ENCODE data around the gene CIB4. TPM values are rescaled to one million over a fixed set of nuclear protein-coding genes. Genes with fewer than 3 reads are reported as not detected.

CIB4 gene
- total and polyA plus RNA-seq, 9 of the 15 experiments (the other 6 are each of a cell fraction or from before 2014, with no cell fraction given) = not detected

DNA sequence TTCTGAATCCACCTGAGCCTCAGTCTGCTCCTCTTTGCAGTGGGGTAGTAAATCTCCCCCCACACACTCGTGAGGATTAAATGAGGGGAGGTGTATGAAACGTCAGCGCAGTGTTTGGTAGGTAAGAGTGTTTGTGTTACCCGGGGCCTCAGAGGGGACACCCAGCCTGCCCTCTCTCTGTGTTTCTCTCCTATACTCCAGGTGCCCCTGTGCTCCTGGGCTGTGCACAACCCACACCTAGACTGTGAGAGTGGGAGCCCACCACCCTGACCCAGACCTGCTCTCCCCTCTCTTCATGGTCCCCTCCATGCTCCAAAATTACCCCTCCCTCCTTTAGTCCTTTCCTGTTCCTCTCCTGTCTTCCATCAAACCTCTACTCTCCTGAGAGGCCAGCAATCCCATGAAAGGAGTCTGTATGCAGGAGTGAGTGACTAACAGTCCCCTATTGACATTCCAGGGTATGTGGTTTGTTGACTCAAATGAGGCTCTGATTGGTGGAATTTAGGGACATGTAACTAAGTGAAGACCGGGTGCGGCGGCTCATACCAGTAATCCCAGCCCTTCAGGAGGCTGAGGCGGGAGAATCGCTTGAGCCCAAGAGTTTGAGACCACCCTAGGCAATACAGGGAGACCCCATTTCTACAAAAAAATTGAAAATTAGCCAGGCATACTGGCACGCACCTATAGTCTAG lies 10.4 kb downstream of the CIB4 start (continued):
- TF ChIP-seq ZKSCAN3 (CRISPR knock-in tag; IDR thresholded peaks at IDR 0.05) = no peak
- no peak for TF ChIP-seq SAFB (IDR thresholded peaks at IDR 0.05; ENCODE audit: borderline replicate concordance, low read depth, low read length)
- TF ChIP-seq ZNF785 (CRISPR knock-in tag; IDR thresholded peaks at IDR 0.05) = no peak
- TF ChIP-seq, protein P1, sequence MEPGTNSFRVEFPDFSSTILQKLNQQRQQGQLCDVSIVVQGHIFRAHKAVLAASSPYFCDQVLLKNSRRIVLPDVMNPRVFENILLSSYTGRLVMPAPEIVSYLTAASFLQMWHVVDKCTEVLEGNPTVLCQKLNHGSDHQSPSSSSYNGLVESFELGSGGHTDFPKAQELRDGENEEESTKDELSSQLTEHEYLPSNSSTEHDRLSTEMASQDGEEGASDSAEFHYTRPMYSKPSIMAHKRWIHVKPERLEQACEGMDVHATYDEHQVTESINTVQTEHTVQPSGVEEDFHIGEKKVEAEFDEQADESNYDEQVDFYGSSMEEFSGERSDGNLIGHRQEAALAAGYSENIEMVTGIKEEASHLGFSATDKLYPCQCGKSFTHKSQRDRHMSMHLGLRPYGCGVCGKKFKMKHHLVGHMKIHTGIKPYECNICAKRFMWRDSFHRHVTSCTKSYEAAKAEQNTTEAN (CRISPR knock-in tag; IDR thresholded peaks at IDR 0.05) = no peak
- TF ChIP-seq RBFOX2 (IDR thresholded peaks at IDR 0.05; ENCODE audit: low read depth, low read length) = no peak
- TF ChIP-seq FUS (optimal IDR thresholded peaks at IDR 0.05; ENCODE audit: low read depth, low read length) = no peak

DNA sequence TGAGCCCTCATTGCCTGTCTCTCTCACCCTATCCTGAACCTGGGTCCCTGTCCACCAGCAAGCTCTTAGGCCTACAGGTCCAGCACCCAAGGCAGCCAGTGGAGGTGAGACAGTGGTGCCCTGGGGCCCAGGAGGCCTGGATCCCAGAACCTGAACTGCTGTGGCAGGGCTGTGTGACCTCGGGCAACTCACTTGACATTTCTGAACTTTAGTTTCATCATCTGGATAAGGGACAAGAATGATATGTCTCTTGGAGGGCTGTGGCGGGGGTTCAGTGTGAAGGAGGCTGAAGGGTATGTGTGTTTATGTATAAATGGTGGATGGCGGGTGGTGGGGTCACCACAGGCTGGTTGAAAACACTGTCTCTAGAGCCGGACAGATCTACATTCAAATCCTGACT lies 10.9 kb downstream of the CIB4 start:
- no peak overlapping the region for H3K4me2 ChIP-seq (ENCODE audit: insufficient read depth, low read length)
- TF ChIP-seq HMG20A (CRISPR knock-in tag; conservative IDR thresholded peaks at IDR 0.05) (no peak), BCOR (IDR thresholded peaks at IDR 0.05) (peak; percentile 60; the same call in 1 of the 2 replicates), SREBF2 (CRISPR knock-in tag; IDR thresholded peaks at IDR 0.05) (no peak), SP2 (IDR thresholded peaks at IDR 0.05; ENCODE audit: extremely low read depth, low read depth, low read length, poor library complexity, severe bottlenecking) (no peak), ZNF263 (CRISPR knock-in tag; IDR thresholded peaks at IDR 0.05; ENCODE audit: borderline replicate concordance) (no peak), PTBP1 (IDR thresholded peaks at IDR 0.05; ENCODE audit: low read depth, low read length) (no peak), RBM17 (IDR thresholded peaks at IDR 0.05; ENCODE audit: borderline replicate concordance, low read depth, low read length) (no peak), SAFB (IDR thresholded peaks at IDR 0.05; ENCODE audit: borderline replicate concordance, low read depth, low read length) (no peak), HIVEP1 (CRISPR knock-in tag; IDR thresholded peaks at IDR 0.05) (no peak), GTF2A2 (tag; IDR thresholded peaks at IDR 0.05) (no peak), RBM25 (IDR thresholded peaks at IDR 0.05; ENCODE audit: low read depth, low read length, severe bottlenecking) (peak; percentile 62), YBX1 (IDR thresholded peaks at IDR 0.05) (no peak), TEAD1 (CRISPR knock-in tag; IDR thresholded peaks at IDR 0.05) (no peak), ZKSCAN3 (CRISPR knock-in tag; IDR thresholded peaks at IDR 0.05) (no peak), ZFP36 (IDR thresholded peaks at IDR 0.05; ENCODE audit: low read depth, low read length, partially characterized antibody) (peak; percentile 25), TCF3 (CRISPR knock-in tag; IDR thresholded peaks at IDR 0.05) (no peak), ZNF77 (CRISPR knock-in tag; IDR thresholded peaks at IDR 0.05) (no peak), FOXP1 (CRISPR knock-in tag; IDR thresholded peaks at IDR 0.05) (no peak)

More for the DNA sequence above, 10.9 kb downstream of the CIB4 start:
- Histone ChIP-seq H3K4me3 (no peak overlapping the region), H3K9ac (ENCODE audit: insufficient read depth in 1 of 2, low read depth in 2 of 2, low read length in 2 of 2) (0 out of 4 replicates have a peak overlapping the region, but pooled peaks of 1 of the 2 experiments have one; percentile 35), H3K79me2 (ENCODE audit: control insufficient read depth, insufficient read depth, low read length) (no peaks in the 10 kb centered on the region), H3K9me1 (ENCODE audit: control insufficient read depth, insufficient read depth, low read length) (no peaks in the 10 kb centered on the region), H3K36me3 (ENCODE audit: control insufficient read depth, insufficient read depth, low read length) (no peaks in the 10 kb centered on the region), H4K20me1 (replicated peaks; ENCODE audit: control insufficient read depth, insufficient read depth, low read length) (peaks cover 20% of the 10 kb centered on the region; the same call in 1 of the 2 replicates), H3K4me1 (replicated peaks in 1 of 2; ENCODE audit: control insufficient read depth in 2 of 2, insufficient read depth in 2 of 2, low read length in 2 of 2) (peaks cover 0 to 3% of the 10 kb centered on the region in 2 experiments; a peak in 3 of 5 replicates), H3K27ac (ENCODE audit: extremely low read depth, low read depth, low read length) (no peak overlapping the region), H3K27me3 (ENCODE audit: control insufficient read depth in 2 of 2, insufficient read depth in 2 of 2, low read length in 2 of 2) (peaks cover 41 to 83% of the 10 kb centered on the region in 2 experiments; a peak in 4 of 5 replicates), H2AFZ (ENCODE audit: low read depth, low read length) (no peak overlapping the region), H3K9me3 (replicated peaks; ENCODE audit: control insufficient read depth, insufficient read depth, low read depth, low read length) (no peaks in the 10 kb centered on the region)
- WGBS (ENCODE audit: insufficient coverage, low coverage, missing lambda C conversion rate) = 10% methylated on average over 4 of the region's 4 CpGs
- CTCF ChIA-PET (ENCODE audit: low intra/inter-chr PET ratio) = no interaction called here
- intact Hi-C loops (cut with micrococcal nuclease) = no loop called here
- FAIRE-seq = no peak
- no peak for DNase-seq (ENCODE audit: extremely low read depth in 1 of 4, low spot score in 3 of 4)
- POLR2A ChIA-PET = no interaction called here
- in situ Hi-C loops (cut with MboI) = no loop called here
- BruUV-seq (replicated peaks) = no TSS peak
- no peak for ATAC-seq
